Measurements from ENCODE around the gene VSTM2B. TPM values are rescaled to one million over a fixed set of nuclear protein-coding genes. Genes with fewer than 3 reads are reported as not detected.

Gene VSTM2B
- polyA plus RNA-seq, 1 of the 3 experiments (the other 2 are of a cell fraction), result not detected

DNA sequence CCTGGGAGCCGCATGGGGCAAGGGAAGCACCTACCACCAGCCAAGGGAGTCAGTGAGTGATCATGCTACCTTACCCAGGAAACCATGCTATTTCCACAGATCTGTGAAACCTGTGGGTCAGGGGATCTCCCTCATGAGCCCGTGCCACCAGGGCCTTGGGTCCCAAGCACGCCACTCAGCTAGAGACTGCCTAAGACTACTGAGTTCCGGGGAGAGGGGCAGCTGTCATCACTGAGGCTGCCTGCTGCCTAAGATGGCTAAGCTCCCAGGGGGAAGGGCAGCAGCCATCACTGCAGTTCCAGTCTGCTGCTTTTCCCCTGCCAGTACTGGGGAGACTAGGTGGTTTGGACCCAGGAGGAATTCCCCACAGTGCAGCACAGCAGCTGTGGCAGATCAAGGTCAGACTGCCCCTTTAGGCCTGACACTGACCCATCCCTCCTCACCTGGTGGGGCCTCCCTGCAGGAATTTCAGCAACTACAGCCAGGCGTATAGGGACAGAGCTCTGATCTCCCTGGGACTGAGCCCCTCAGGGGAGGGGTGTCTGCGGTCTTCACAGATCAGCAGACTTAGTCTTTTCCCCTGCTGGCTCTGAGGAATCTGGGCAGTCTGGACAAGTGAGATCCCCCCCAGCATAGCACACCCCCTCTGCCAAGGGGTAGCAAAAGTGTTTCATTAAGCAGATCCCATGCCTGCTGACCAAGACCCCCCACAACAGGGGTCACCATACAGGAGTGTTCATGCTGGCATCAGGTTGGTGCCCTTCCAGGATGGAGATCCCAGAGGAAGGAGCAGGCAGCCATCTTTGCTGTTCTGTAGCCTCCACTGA is 26.9 kb downstream of the VSTM2B start:
- Histone ChIP-seq H3K36me3 (replicated peaks in 1 of 2; ENCODE audit: control insufficient read depth in 1 of 2, insufficient read depth in 2 of 2, low read length in 1 of 2) (no peaks in the 10 kb centered on the region), H3K4me2 (no peak overlapping the region), H3K9me2 (no peaks in the 10 kb centered on the region), H3F3A (replicated peaks; ENCODE audit: insufficient read depth) (no peaks in the 10 kb centered on the region), H3K4me3 (ENCODE audit: low read depth in 2 of 2, low read length in 1 of 2) (no peak overlapping the region), H4K20me1 (ENCODE audit: insufficient read depth) (no peaks in the 10 kb centered on the region), H3K79me2 (ENCODE audit: insufficient read depth) (no peaks in the 10 kb centered on the region), H3K27ac (ENCODE audit: low read depth in 2 of 2, low read length in 1 of 2) (no peak overlapping the region), H2AFZ (ENCODE audit: low read depth) (no peak overlapping the region), H3K27me3 (ENCODE audit: insufficient read depth) (no peaks in the 10 kb centered on the region), H3K9me3 (no peaks in the 10 kb centered on the region), H3K4me1 (ENCODE audit: control insufficient read depth in 1 of 2, insufficient read depth in 2 of 2, low read depth in 1 of 2, low read length in 1 of 2) (no peaks in the 10 kb centered on the region), H3K9ac (no peak overlapping the region)
- no peak for DNase-seq
- 6% methylated on average over 4 of the region's 6 CpGs for WGBS (ENCODE audit: low lambda C conversion rate)
- TF ChIP-seq, protein P1, sequence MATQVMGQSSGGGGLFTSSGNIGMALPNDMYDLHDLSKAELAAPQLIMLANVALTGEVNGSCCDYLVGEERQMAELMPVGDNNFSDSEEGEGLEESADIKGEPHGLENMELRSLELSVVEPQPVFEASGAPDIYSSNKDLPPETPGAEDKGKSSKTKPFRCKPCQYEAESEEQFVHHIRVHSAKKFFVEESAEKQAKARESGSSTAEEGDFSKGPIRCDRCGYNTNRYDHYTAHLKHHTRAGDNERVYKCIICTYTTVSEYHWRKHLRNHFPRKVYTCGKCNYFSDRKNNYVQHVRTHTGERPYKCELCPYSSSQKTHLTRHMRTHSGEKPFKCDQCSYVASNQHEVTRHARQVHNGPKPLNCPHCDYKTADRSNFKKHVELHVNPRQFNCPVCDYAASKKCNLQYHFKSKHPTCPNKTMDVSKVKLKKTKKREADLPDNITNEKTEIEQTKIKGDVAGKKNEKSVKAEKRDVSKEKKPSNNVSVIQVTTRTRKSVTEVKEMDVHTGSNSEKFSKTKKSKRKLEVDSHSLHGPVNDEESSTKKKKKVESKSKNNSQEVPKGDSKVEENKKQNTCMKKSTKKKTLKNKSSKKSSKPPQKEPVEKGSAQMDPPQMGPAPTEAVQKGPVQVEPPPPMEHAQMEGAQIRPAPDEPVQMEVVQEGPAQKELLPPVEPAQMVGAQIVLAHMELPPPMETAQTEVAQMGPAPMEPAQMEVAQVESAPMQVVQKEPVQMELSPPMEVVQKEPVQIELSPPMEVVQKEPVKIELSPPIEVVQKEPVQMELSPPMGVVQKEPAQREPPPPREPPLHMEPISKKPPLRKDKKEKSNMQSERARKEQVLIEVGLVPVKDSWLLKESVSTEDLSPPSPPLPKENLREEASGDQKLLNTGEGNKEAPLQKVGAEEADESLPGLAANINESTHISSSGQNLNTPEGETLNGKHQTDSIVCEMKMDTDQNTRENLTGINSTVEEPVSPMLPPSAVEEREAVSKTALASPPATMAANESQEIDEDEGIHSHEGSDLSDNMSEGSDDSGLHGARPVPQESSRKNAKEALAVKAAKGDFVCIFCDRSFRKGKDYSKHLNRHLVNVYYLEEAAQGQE (IDR thresholded peaks at IDR 0.05; ENCODE audit: low read depth, low read length), result no peak
- TF ChIP-seq RCOR1 (IDR thresholded peaks at IDR 0.05; ENCODE audit: low read length) (no peak), RAD21 (IDR thresholded peaks at IDR 0.05; ENCODE audit: low read length) (no peak), SMC3 (IDR thresholded peaks at IDR 0.05; ENCODE audit: low read depth, low read length) (no peak), RFX5 (IDR thresholded peaks at IDR 0.05; ENCODE audit: low read length) (no peak), GATA2 (CRISPR knock-in tag; IDR thresholded peaks at IDR 0.05) (no peak), CHD2 (IDR thresholded peaks at IDR 0.05; ENCODE audit: low read length, partially characterized antibody) (no peak), EZH2phosphoT487 (IDR thresholded peaks at IDR 0.05; ENCODE audit: borderline replicate concordance, low read depth) (no peak), GABPA (IDR thresholded peaks at IDR 0.05; ENCODE audit: low read depth) (no peak), TCF12 (IDR thresholded peaks at IDR 0.05) (no peak), MEF2A (IDR thresholded peaks at IDR 0.05; ENCODE audit: borderline replicate concordance, low read depth) (no peak), SIN3A (IDR thresholded peaks at IDR 0.05; ENCODE audit: borderline replicate concordance, low read depth, low read length) (no peak)
- TF ChIP-seq, protein P2, sequence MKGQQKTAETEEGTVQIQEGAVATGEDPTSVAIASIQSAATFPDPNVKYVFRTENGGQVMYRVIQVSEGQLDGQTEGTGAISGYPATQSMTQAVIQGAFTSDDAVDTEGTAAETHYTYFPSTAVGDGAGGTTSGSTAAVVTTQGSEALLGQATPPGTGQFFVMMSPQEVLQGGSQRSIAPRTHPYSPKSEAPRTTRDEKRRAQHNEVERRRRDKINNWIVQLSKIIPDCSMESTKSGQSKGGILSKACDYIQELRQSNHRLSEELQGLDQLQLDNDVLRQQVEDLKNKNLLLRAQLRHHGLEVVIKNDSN (IDR thresholded peaks at IDR 0.05; ENCODE audit: borderline replicate concordance, low read depth), result no peak
- TF ChIP-seq, protein P3, sequence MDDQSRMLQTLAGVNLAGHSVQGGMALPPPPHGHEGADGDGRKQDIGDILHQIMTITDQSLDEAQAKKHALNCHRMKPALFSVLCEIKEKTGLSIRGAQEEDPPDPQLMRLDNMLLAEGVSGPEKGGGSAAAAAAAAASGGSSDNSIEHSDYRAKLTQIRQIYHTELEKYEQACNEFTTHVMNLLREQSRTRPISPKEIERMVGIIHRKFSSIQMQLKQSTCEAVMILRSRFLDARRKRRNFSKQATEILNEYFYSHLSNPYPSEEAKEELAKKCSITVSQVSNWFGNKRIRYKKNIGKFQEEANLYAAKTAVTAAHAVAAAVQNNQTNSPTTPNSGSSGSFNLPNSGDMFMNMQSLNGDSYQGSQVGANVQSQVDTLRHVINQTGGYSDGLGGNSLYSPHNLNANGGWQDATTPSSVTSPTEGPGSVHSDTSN (IDR thresholded peaks at IDR 0.05), result no peak
- TF ChIP-seq, protein P4, sequence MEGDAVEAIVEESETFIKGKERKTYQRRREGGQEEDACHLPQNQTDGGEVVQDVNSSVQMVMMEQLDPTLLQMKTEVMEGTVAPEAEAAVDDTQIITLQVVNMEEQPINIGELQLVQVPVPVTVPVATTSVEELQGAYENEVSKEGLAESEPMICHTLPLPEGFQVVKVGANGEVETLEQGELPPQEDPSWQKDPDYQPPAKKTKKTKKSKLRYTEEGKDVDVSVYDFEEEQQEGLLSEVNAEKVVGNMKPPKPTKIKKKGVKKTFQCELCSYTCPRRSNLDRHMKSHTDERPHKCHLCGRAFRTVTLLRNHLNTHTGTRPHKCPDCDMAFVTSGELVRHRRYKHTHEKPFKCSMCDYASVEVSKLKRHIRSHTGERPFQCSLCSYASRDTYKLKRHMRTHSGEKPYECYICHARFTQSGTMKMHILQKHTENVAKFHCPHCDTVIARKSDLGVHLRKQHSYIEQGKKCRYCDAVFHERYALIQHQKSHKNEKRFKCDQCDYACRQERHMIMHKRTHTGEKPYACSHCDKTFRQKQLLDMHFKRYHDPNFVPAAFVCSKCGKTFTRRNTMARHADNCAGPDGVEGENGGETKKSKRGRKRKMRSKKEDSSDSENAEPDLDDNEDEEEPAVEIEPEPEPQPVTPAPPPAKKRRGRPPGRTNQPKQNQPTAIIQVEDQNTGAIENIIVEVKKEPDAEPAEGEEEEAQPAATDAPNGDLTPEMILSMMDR (IDR thresholded peaks at IDR 0.05), result no peak
- ChIA-PET CTCF (no interaction called here), POLR2A (no interaction called here)
